Mammary epithelial cell (primary cell): Measurements from ENCODE around the gene AK8.

Experiments
- CTCF ChIP-seq, 2 donors: IDR thresholded peaks in 1 of 2; conservative IDR thresholded peaks in 1 of 2; 2 replicates each; pipeline ENCODE4 v1.5.1; 2011 to 2012; ENCODE audit warnings: inconsistent platforms in 2 of 2, low read length in 2 of 2, mild to moderate bottlenecking in 2 of 2, control low read depth in 1 of 2, low read depth in 1 of 2; ENCODE audit not compliant: insufficient read depth in 1 of 2; ENCODE audit errors: extremely low read depth in 1 of 2
- EZH2 ChIP-seq: IDR thresholded peaks from 2 replicates; pipeline ENCODE4 v1.6.1; 2012; ENCODE audit warnings: low read length, inconsistent platforms, borderline replicate concordance

- TF ChIP-seq CTCF (conservative IDR thresholded peaks at IDR 0.05 in 1 of 2, IDR thresholded peaks at IDR 0.05 in 1 of 2; ENCODE audit: extremely low read depth in 1 of 2, insufficient read depth in 1 of 2, low read depth in 1 of 2, low read length in 2 of 2) (no peak), EZH2 (no peak)
Observed at GRCh38 chr9:132773093-132773492, 105.0 kb downstream of the AK8 start.
